ENCODE measurements around the gene TMPRSS2.

- no peak for TF ChIP-seq CTCF (IDR thresholded peaks at IDR 0.05)
- TF ChIP-seq POLR2A (IDR thresholded peaks at IDR 0.05): no peak
Measured at GRCh38 chr21:41480086-41480690, 27.8 kb downstream of the TMPRSS2 start.

Measured in thyroid gland (tissue), 4 donors.